GM19043 (cell line): Measurements from ENCODE around the gene MGAT4A.

Experiments
- ATAC-seq: cut with Tn5 transposase; IDR thresholded peaks from one replicate; pipeline ENCODE4 v1.9.1; 2021; ENCODE audit warnings: low read depth; ENCODE audit not compliant: unreplicated experiment

MGAT4A gene

DNA sequence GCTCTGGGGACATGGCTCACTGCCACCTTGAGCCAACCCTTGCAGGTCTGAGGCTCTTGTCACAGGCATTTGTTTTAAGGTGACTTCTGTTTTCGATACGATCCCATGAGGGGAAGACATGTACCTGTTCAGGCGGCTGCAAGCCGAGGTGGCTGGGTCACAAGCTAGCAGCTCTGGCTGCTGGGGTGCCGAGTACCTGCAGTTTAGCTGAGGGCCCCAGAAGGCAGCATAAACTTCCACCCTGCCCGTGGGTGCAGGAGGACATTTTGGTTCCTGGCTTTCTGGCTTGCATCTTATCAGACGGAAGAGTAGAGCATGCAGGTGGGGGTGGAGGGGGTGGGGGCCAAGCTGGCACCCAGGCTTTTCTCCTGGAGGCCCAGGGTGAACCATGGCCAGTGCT lies 151.0 kb downstream of the MGAT4A start:
- no peak for ATAC-seq

DNA sequence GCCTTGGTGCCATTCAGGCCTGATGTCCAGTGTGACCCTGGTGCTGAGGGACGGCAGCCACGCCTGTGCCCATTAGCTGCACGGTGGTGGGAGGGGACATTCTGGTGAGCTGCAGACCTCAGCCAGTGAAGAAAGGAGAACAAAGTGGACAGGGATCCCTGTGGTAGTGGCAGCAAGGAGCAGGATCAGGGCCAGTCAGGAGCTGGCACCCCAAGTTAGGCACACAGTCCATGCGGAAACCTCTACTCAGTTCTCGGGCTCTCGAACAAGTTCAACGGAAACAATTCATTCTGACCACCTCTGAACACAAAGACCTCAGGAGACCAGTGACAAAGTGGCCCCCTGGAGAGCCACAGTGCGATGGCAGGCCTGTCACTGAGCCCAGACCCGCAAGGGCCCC lies 152.7 kb downstream of the MGAT4A start:
- no peak for ATAC-seq

DNA sequence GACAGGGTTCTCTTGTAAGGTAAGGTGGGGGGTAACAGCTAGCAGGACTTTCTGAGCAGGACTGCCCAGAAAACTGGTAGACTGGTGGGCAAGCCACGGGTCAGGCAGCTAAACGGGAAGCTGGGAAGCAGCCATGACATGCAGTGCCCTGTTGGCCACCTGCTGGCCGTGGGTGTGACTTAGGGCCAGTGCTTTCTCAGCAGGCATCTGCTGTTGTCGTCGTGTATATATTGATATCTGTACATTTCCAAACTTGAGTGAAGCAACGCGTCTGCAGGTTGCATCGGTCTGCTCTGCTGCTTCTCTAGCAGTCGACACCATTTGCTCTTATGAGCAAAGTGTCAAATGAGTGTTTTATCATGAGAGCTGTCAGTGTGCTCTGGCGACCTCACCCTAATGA lies 153.6 kb downstream of the MGAT4A start:
- ATAC-seq, result no peak

DNA sequence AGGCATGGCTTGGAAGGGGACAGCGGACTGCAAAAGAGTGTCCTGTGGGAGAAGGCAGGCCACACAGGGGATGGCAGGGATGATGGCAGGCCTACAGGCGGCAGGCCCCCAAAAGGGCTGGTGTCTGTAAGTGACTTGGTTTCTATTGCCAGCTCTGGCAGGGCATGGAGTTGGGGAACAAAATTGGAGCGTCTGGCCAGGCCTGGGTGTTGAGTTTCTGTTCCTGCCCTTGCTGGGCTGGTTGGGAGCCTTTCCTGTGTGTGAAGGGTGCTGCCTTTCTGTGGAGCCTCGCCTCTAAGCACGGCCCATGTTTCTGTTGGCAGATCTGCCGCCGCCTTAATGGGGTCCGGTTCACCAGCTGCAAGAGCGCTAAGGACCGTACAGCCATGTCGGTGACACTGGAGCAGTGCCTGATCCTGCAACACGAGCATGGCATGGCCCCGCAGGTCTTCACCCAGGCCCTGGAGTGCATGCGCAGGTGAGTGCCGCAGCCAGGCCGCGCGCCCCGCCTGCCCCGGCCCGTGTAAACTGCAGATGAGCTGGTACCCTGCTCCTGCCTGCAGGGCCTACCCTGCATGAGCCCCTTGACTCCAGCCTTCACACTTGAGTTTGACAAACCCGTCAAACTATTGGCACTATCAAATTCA lies 154.1 kb downstream of the MGAT4A start:
- ATAC-seq, result no peak

DNA sequence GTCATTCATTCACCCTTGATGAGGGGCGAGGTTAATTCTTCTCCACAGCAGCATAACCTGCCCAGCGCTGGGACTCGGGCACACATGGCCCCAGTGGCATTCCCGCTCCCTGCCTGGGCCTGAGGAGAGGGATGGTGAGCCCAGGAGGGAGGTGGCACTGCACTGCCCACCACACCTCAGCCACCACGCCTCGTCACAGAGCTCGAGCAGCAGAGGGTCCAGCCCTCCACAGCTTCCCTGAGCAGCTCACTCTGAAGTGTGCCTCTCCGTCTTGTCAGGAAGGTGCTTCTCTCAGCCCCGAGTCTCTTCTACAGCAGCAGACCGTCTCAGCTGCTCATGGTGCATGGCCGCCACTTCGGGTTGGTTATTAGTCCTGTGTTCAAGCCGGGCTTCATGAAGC lies 157.5 kb downstream of the MGAT4A start:
- no peak for ATAC-seq

DNA sequence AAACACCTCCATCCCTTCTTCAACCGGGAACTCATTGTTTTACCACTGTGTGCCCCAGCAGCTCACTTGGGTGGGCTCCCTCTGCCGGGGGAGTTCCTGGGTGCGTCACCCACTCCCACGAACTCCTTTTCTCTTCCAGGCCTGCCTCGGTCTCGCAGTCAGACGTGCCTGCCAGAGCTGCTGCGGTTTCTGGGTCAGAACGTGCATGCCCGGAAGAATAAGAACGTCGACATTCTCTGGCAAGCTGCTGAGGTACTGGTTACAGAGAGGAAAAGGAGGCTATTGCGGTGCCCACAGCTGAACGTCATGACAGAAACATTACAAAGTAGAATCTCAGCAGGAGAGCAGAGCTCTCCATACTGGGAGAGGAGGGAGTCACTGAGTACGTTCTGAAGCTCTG lies 158.3 kb downstream of the MGAT4A start:
- ATAC-seq, result no peak

DNA sequence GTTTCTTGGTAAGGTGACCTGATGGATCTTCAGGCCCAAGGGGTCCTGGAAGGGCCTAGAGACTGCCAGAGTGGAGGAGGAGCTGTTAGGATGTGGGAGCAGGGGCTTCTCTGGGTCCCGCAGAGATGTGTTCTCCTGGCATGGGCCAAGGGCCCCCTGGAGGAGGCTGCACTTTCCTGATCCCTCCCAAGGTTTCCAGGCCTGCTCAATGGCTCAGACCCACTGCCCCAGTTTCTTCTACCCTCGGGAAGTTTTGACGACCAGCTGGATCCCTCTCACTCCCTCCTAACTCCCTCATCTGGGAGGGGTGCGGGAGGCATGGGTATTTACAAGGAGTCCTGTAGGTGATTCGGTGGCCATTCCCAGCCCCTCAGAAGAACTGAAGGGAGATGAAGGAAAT lies 158.7 kb downstream of the MGAT4A start:
- ATAC-seq, result no peak

DNA sequence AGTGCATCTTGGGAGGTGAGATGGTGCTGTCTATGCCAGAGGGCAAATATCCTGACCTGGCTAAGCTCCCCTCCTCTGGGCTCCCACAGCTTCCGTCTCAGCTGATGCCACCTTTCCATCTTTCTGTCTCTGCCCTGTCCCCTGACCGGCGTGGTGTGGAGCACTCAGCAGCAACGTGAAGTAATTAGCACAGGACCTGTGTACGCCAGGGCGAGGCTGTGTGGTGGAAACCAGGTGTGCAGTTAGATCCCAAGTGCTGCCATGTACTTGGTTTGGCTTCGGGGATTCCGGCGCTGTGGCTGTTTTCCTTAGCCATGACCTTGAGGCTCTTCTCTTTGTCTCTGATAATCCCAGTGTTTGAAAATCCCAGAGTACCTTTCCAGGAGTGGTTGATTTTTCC lies 159.1 kb downstream of the MGAT4A start:
- ATAC-seq, result no peak

DNA sequence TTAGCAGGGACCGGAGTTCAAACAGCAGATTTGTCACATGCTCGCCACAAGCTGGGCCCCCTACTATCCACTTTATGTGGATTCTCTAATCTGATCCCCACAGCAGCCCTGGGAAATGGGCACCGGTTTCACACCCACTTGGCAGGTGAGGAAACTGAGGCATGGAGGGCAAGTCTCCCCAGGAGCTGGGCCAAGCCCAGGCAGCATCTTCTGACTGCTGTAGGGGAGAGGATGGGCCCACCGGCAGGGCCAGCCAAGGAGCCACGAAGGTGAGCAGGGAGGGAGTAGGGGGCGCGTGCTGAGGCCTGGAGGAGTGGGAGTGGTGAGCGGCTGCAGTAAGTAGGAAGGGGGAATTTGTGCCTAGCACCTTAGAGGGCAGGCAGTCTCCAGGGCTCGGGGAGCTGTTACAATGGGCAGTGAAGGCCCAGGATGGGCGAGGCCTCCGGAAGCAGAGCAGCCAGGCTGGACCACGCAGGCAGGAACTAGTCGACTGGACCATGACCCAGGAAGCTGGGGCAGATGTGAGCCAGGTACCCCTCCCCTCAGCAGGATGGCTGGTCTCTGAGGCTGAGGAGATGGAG lies 159.7 kb downstream of the MGAT4A start:
- ATAC-seq, result no peak

DNA sequence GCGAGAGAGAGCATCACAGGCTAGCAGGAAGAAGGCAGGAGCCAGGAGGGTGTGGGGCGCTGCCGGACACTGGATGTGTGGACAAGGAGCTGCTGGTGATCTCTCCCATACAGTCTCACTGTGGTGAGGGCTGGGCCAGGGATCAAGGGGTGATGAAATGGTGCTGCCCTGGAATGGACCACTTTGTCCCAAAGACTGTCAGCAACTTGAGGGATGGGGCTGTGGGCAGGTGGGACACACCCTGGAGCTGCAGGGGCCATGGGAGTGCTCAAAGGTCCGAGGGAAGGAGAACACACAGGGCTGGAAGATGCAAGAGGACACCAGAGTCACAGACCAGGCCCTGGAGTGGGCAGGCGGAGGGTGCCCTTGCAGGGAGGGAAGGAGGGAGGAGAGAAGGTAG lies 160.6 kb downstream of the MGAT4A start:
- no peak for ATAC-seq

DNA sequence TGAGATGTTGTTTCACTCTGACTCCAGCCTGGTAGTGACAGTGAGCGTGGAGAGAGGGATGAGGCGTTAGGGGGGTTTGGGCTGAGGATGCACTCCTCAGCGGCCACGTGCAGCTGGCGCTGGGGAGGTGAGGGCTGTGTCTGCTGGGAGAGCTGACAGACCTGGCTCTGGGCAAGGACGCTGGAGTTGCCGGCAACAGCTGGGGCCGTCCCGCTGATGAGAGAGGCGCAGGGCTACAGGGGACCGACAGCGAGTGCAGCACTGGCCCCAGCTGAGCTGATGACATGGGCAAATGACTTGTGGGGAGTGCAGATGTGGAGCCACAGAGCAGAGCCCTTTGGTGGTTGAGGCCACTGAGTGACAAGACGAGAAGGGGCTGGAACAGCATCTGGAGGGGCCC lies 161.0 kb downstream of the MGAT4A start:
- no peak for ATAC-seq

DNA sequence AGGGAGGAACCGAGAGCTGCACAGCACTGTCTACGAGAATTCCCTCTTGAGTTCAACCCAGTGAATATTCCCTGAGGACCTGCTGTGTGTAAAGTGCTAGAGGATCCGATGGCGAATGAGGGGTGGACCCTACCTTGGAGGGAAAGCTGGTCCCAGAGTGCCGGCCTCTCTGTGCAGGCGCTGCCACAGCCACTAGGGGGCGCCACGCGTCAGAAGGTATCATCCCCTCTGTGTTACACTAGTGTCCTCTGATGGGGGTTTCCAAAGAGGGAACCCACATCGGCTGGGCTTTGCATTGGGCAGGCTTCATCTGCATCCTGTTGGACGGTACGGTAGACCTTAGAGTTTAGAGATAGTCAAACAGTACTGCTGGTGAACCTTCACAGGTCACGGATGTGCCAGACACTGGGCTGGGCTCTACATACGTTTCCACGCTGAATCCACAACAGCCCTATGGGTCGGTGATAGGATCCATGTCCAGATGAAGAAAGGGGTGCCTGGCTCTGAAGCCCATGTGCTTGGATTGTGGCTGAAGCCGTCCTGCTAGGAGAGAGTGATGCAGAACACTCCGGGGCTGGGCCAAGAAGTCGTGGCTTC lies 161.6 kb downstream of the MGAT4A start:
- peak; percentile 74 for ATAC-seq
